ENCODE measurements around the gene NXNL2. TPM values are rescaled to one million over a fixed set of nuclear protein-coding genes. Genes with fewer than 3 reads are reported as not detected.

Gene NXNL2
- total RNA-seq, 6 experiments from 2014 or later, result 5.4 to 8.8 (median 8.2) TPM

- Mint-ChIP-seq H3K27ac (no peak overlapping the region), H3K4me1 (ENCODE audit: low read depth) (peaks cover 27% of the 10 kb centered on the region), H3K4me3 (no peak overlapping the region), H3K36me3 (ENCODE audit: low read depth) (peaks cover 28% of the 10 kb centered on the region), H3K9me3 (no peaks in the 10 kb centered on the region), H3K27me3 (ENCODE audit: insufficient read depth) (no peaks in the 10 kb centered on the region)
- no peak for TF ChIP-seq CTCF (IDR thresholded peaks at IDR 0.05)
- no peak for DNase-seq
These were observed 18.4 kb downstream of the NXNL2 start for GRCh38 chr9:88553350-88553749.

- DNase-seq, result no peak
- Mint-ChIP-seq H3K9me3 (no peaks in the 10 kb centered on the region), H3K4me1 (ENCODE audit: low read depth) (peaks cover 34% of the 10 kb centered on the region), H3K27ac (no peak overlapping the region), H3K4me3 (no peak overlapping the region), H3K36me3 (ENCODE audit: low read depth) (peaks cover 18% of the 10 kb centered on the region), H3K27me3 (ENCODE audit: insufficient read depth) (no peaks in the 10 kb centered on the region)
- TF ChIP-seq CTCF (IDR thresholded peaks at IDR 0.05), result no peak
These were observed 20.4 kb downstream of the NXNL2 start for GRCh38 chr9:88555268-88555980.

DNA sequence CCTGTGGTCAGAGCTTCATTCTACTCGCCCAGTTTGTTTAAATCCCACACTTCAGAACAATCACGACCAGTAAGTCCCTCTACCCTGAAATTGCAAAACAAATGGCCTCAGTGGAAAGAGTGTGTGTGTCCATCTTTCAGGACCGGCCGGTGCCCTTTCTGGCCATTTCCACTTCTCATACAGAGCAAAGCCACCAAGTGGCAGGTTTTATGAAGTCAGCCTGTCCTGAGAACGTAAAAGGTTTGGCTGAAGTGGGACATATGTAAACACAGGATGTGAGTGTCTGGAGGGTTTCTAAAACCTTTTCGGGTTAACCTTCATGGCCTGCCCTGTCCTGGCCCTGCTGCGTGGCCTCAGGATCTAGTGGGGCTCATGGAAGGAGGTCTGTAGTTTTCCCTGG, 24.7 kb downstream of the NXNL2 start:
- Mint-ChIP-seq H3K4me1 (ENCODE audit: low read depth) (peaks cover 22% of the 10 kb centered on the region), H3K36me3 (ENCODE audit: low read depth) (peaks cover 16% of the 10 kb centered on the region; the same call in 1 of the 2 replicates)

DNA sequence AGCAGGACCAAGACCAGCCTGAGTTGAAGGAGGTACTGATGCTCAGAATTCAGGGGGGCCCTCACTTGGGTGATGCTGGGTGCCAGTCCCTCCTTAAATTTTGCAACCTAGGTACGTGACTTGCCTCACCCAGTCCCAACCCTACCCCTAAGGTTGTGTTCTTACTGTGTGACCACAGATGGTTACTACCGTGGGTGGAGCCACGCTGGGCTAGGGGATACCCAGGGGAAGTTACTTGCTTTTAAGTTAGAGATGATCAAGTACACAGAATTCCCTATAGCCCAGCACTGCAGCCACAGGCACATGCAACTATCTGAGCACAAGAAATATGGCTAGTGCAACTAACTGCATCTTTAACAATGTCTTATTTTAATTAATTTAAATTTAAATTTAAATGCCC, 32.9 kb downstream of the NXNL2 start:
- no peaks in the 10 kb centered on the region for H3K9me3 Mint-ChIP-seq
- H3K4me3 Mint-ChIP-seq, result no peak overlapping the region
- H3K36me3 Mint-ChIP-seq (ENCODE audit: low read depth), result no peaks in the 10 kb centered on the region
- DNase-seq, result no peak
- no peak for TF ChIP-seq CTCF (IDR thresholded peaks at IDR 0.05)
- H3K4me1 Mint-ChIP-seq (ENCODE audit: low read depth), result no peaks in the 10 kb centered on the region; the same call in 1 of the 2 replicates
- H3K27me3 Mint-ChIP-seq (ENCODE audit: insufficient read depth), result no peaks in the 10 kb centered on the region
- no peak overlapping the region for H3K27ac Mint-ChIP-seq

More for the DNA sequence above, 24.7 kb downstream of the NXNL2 start:
- no peak overlapping the region for H3K4me3 Mint-ChIP-seq
- H3K27ac Mint-ChIP-seq, result no peak overlapping the region
- H3K27me3 Mint-ChIP-seq (ENCODE audit: insufficient read depth), result no peaks in the 10 kb centered on the region
- no peaks in the 10 kb centered on the region for H3K9me3 Mint-ChIP-seq
- peak; percentile 29 for DNase-seq
- peak; percentile 46 for TF ChIP-seq CTCF (IDR thresholded peaks at IDR 0.05)

DNA sequence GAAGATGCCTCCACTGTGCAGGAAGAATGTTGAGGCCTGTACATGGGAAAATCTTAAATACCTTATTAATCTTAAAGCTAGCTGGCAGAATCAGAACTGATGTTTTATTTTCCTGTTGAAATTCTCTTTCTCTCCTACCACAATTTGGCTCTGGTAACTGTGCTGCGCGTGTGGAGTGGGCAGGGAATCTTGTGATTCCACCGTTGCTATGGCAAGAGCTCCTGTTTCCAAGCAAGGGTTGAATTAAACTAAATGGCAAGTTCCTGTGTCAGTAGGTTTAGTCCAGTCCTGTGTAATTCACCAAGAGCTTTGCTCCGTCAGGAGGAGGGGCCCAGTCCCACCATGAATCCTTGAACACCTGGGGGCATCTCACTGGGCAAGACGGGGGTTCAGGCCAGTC, 36.4 kb downstream of the NXNL2 start:
- no peak for TF ChIP-seq CTCF (IDR thresholded peaks at IDR 0.05)
- no peak for DNase-seq
- Mint-ChIP-seq H3K4me1 (ENCODE audit: low read depth) (peaks cover 17% of the 10 kb centered on the region), H3K27me3 (ENCODE audit: insufficient read depth) (0 out of 2 replicates have a peak, but pooled peaks cover 3% of the 10 kb centered on the region), H3K9me3 (no peaks in the 10 kb centered on the region), H3K4me3 (no peak overlapping the region), H3K27ac (no peak overlapping the region), H3K36me3 (ENCODE audit: low read depth) (peaks cover 9% of the 10 kb centered on the region)
